GM18517 (cell line): ENCODE data around the gene HOXC6.

Source experiments
- ATAC-seq: cut with Tn5 transposase; IDR thresholded peaks from one replicate; pipeline ENCODE4 v1.9.1; 2021; ENCODE audit warnings: mild to moderate bottlenecking, moderate library complexity; ENCODE audit not compliant: unreplicated experiment

HOXC6 gene

DNA sequence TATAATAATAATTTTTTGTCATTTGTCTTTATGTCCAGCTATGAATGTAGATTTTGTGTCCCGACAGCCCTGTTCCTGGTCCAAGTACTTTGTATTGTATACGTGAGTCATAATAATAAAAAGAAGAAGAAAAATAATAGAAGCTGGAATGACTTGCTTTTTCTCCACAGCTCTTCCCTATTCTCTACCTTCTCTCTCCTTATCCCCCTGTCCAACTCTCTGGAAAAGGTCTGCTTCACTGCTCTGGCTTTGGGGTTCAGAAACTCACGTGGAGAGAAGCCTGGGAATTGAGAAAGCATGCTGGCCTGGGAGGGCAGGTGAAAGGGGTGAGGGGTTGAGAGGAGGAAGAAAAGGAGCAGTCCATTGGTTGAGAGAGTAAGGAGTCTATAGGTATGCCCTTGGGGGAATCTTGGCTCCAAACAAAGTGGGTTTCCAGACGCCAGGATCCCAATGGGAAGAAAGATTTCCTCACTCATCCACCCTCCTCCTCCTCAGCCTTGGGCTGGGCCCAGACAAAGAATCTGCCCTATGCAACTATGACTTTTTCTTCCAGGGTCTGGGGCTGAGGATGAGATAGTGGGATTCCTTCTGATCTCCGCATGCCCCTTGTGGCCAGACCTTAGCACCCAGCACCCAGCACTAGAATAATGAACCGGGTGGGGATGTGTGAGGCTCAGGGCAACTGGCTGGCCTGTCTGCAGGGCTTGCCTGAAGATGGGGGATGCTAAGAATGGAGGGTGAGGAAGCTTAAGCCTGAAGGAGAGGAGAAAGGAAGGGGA is 15.4 kb upstream of the HOXC6 start:
- ATAC-seq = no peak

GRCh38 chr12:54014377-54015017 is 13.7 kb upstream of the HOXC6 start:
- ATAC-seq = no peak

DNA sequence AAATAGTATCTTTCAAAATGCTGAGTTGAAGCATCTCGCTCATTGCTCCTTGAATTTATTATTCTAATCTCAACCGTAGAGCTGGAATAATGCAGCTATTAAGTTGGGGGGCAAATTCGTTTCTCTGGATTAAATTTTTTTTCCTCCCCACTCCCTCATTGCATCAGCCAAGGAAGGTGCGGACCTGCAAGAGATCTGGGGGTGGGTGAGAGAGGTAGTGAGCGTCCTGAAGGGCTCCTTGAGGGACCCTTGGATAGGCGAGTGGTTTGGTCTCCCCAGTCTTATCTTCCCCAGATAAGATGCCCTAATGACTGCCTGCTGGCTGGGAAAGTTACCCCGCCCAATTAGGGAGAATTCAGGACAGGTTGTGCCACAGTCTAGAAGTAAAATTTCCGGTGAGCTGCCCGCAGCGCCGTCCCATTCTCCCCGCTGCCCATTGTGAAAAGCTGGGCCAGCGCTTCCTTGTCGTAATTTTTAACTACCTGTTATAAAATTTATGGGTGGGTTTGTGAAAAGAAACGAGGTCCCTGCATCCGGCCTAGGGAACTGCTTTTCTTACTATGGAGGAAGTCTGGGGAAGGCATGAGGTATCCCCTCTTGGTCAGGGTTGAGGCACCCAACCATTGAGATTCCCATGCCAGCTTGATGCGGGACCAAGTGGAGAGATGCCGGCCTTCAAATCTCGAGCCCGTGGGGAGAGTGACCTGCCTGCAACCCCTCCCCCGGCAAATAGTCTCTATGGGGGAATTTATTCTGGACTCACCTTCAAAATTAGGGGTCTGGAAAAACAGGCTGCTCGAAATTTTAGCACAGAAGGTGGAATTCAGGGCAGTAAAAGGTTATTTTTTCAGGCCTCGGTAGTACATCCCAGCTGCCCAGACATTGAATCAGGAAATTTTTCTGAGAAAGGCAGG is 13.0 kb upstream of the HOXC6 start:
- no peak for ATAC-seq

DNA sequence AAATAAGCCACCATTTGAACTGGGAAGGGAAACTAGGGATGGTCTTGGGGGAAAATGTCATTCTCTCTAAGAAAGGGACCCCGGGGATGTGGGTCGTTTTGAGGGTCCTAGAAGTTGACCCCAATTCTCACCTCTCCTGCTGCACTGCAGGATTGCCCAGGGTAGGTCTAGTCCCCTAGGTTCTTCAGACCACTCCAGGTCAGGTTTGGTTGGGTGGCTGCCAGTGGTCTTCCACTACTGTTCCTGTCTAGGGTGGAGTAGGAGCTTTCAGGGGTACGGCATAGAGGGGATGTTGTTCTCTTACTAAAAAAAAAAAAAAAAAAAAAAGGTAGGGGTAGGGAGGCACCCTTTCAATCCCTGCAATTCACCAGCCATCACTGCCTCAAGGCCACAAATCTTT is 12.2 kb upstream of the HOXC6 start:
- ATAC-seq = no peak

GRCh38 chr12:54016478-54016964 is 11.7 kb upstream of the HOXC6 start:
- ATAC-seq = no peak

- ATAC-seq = peak; percentile 29
Observed at GRCh38 chr12:54017027-54017788, 11.0 kb upstream of the HOXC6 start.

GRCh38 chr12:54017878-54018467 is 10.3 kb upstream of the HOXC6 start:
- ATAC-seq = peak; percentile 70

GRCh38 chr12:54018468-54018984 is 9.7 kb upstream of the HOXC6 start:
- no peak for ATAC-seq

- ATAC-seq = no peak
Observed at GRCh38 chr12:54019091-54019811, 9.0 kb upstream of the HOXC6 start.

DNA sequence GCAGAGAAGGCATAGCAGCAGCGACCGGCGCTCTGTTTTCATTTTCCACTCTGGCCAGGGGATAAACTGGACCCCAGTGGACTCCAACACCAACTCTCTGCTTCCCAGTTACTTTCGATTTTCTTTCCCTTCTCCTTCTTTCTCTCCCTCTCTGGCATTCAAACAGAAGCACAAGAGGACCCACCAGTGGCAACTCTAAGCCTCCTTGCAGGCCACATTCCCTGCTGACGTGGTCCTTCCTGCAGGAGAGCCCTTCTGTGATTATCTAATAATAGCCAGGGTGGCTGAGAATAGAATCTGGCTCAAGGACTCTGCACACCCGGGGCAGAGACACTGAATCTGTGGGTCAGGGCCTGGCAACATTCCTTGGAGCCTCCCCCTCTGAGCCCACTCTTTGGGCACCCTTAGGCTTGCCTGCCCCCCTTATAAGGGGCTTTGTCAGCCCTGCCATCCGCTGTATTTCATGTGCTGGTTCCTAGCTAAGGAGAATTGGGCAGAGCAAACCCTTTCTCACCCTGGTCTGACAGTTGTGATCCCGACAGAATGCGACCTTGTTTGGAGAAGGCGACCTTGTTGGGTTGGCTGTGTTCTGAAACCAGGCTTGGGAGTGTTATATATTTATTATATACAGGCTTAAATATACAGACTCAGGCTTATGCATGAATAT is 8.2 kb upstream of the HOXC6 start:
- ATAC-seq = no peak

DNA sequence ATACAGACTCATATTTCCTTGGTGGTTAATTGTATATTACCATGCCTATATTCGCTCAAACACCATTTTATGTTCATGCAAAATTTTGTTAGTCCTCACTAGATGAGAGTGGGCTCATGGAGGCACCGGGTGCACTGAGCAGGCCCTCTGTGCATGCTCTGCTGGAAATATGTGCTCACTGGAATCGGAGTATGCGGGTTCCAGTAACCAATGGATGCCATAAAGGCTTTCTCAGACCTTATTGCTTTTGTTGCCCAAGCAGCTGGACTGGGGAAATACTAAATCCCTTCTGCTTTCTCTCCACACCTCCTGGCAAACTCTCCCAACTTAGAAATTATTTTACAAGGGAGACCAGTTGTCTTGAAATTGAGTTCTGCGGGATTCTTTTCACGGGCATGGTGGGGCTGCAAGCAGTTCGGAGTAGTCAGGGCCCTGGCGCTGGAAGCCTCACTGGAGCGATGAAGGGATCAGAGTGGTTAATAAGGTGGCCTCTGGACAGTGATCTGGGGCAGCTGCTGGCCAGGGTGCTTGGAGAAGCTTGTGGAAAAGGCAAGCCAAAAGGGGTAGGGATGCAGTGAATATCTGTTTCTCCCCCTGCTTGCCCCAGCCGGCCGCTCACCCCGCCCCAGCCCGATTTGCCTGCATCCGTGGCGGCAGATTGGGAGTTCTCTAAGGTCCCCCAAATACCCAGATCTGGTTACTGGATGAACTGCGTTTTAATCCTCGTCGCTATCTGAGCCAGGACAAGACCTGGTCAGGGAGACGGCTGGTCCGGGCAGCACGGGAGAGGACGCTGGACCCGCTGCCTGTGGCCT is 7.4 kb upstream of the HOXC6 start:
- no peak for ATAC-seq

- ATAC-seq = no peak
Observed at GRCh38 chr12:54021432-54022013, 6.7 kb upstream of the HOXC6 start.

DNA sequence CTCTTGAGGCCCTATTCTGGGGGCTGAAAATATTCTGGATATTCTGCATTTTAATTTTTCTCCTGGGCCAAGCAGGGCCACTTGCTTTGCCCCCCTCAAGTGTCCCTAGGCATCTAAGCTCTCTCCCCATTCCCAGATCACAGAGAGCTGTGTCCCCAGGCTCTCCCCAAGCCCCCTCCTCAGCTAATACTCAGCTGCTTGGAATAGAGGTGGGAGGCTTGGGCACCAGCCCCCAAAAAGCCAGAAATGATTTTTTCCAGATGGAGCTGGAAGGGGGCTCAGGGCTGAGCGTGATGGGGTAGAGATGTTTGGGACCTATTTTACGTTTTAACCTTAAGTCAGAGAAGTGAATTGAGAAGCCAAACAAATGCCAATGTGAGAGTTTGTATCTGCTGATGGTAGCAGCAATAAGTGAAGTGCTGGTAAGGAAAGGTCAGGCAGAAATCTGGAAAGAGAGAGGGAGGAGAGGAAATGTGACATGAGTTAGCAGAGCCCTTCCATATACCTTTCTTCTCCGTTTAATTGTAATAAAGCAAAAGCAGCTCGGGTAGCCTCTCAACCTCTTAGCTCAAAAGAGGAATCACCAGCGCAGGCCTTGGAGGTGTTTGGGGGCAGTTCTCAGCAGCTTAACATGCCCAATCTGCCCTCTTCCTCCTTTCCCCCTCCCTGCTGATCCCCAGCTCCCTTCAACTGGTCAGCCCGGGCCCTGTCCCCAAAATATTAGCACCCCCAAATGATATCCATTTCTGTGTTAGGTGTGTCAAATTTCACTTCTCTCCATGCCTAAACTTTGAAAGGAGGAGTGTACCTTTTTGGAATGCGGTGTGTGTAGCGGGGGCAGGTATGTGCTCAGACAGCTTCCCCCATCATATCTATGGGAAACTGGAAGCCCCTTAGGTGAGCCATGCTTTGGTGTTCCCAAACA is 5.0 kb upstream of the HOXC6 start:
- no peak for ATAC-seq

GRCh38 chr12:54024127-54024526 is 4.1 kb upstream of the HOXC6 start:
- no peak for ATAC-seq

DNA sequence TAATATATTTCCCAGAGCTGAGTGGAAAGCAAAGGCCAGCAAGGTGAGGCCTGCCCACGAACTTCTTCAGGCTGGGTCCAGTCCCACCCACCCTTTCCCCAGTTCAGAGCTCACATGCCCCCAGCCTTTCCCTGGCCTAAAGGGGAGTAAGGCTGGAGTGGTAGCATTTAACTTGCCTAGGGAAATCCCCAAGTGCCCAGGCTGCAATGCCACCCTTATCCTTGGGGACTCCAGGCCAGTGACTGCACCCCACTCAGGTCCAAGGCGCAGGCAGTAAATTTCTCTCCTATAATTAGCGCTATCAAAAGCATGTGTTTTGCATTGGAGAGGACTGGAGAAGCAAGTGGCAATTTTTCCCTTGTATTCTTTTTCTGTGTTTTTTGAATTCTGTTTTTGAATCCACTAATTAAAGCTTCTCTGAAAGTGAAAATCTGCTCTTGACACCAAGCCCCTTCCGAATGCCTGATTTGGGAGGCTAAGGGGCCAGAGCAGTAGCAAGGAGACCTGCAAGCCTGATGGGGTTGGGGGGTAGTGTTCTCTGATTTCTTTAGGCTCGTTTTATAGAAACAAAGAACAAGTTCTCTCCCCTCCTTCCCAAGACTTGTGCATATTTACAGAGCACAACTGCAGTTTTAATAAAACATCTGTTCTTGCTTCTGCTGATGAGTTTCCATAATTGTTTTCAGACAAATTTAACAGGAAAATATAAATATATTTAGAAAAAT is 3.5 kb upstream of the HOXC6 start:
- no peak for ATAC-seq
